NCI-H2196 treated with DMSO at 0.1 percent for 48 hours (cell line): ENCODE data around the gene MPDZ.
A peak's percentile ranks its signal among the peaks of the same experiment; 100 is the strongest.
"Not testable (repeated sequence)": the region's sequence is repeated elsewhere in the genome, so short reads cannot be mapped to it uniquely, and the experiment has no call there.

ENCODE experiments used
- DNase-seq: peaks from one replicate; lab custom pipeline; 2025; ENCODE audit not compliant: unreplicated experiment; lab: John Stamatoyannopoulos, UW

Gene MPDZ

GRCh38 chr9:13266167-13266566, 13.3 kb downstream of the MPDZ start:
- no peak for DNase-seq

GRCh38 chr9:13264788-13265187, 14.7 kb downstream of the MPDZ start:
- no peak for DNase-seq

GRCh38 chr9:13263511-13263910, 16.0 kb downstream of the MPDZ start:
- no peak for DNase-seq

- no peak for DNase-seq
Measured at GRCh38 chr9:13252852-13253251, 26.6 kb downstream of the MPDZ start.

GRCh38 chr9:13244181-13244580, 35.3 kb downstream of the MPDZ start:
- DNase-seq, result no peak

- no peak for DNase-seq
Measured at GRCh38 chr9:13241283-13241682, 38.2 kb downstream of the MPDZ start.

GRCh38 chr9:13239660-13240059, 39.8 kb downstream of the MPDZ start:
- no peak for DNase-seq

- DNase-seq, result no peak
Measured at GRCh38 chr9:13239208-13239607, 40.3 kb downstream of the MPDZ start.

- no peak for DNase-seq
Measured at GRCh38 chr9:13234932-13235331, 44.6 kb downstream of the MPDZ start.

- no peak for DNase-seq
Measured at GRCh38 chr9:13228431-13228830, 51.1 kb downstream of the MPDZ start.

GRCh38 chr9:13224366-13224765, 55.1 kb downstream of the MPDZ start:
- DNase-seq, result no peak

GRCh38 chr9:13222733-13223132, 56.8 kb downstream of the MPDZ start:
- DNase-seq, result not testable (repeated sequence)

- no peak for DNase-seq
Measured at GRCh38 chr9:13221741-13222140, 57.8 kb downstream of the MPDZ start.

- DNase-seq, result no peak
Measured at GRCh38 chr9:13220837-13221236, 58.7 kb downstream of the MPDZ start.

- DNase-seq, result no peak
Measured at GRCh38 chr9:13215791-13216554, 63.5 kb downstream of the MPDZ start.

- no peak for DNase-seq
Measured at GRCh38 chr9:13213998-13214397, 65.5 kb downstream of the MPDZ start.

- DNase-seq, result peak; percentile 44
Measured at GRCh38 chr9:13213337-13213736, 66.2 kb downstream of the MPDZ start.

- DNase-seq, result no peak
Measured at GRCh38 chr9:13210306-13210705, 69.2 kb downstream of the MPDZ start.

GRCh38 chr9:13209498-13209897, 70.0 kb downstream of the MPDZ start:
- no peak for DNase-seq

- DNase-seq, result no peak
Measured at GRCh38 chr9:13205824-13206223, 73.7 kb downstream of the MPDZ start.

GRCh38 chr9:13190040-13190439, 89.5 kb downstream of the MPDZ start:
- no peak for DNase-seq

- no peak for DNase-seq
Measured at GRCh38 chr9:13189362-13189761, 90.1 kb downstream of the MPDZ start.

- no peak for DNase-seq
Measured at GRCh38 chr9:13186774-13187173, 92.7 kb downstream of the MPDZ start.
